GM19043 (cell line): Measurements from ENCODE around the gene MCOLN1.
A peak's percentile ranks its signal among the peaks of the same experiment; 100 is the strongest.
"Not testable (repeated sequence)": the region's sequence is repeated elsewhere in the genome, so short reads cannot be mapped to it uniquely, and the experiment has no call there.

Experiments used
- ATAC-seq: cut with Tn5 transposase; IDR thresholded peaks from one replicate; pipeline ENCODE4 v1.9.1; 2021; ENCODE audit warnings: low read depth; ENCODE audit not compliant: unreplicated experiment

The MCOLN1 gene

DNA sequence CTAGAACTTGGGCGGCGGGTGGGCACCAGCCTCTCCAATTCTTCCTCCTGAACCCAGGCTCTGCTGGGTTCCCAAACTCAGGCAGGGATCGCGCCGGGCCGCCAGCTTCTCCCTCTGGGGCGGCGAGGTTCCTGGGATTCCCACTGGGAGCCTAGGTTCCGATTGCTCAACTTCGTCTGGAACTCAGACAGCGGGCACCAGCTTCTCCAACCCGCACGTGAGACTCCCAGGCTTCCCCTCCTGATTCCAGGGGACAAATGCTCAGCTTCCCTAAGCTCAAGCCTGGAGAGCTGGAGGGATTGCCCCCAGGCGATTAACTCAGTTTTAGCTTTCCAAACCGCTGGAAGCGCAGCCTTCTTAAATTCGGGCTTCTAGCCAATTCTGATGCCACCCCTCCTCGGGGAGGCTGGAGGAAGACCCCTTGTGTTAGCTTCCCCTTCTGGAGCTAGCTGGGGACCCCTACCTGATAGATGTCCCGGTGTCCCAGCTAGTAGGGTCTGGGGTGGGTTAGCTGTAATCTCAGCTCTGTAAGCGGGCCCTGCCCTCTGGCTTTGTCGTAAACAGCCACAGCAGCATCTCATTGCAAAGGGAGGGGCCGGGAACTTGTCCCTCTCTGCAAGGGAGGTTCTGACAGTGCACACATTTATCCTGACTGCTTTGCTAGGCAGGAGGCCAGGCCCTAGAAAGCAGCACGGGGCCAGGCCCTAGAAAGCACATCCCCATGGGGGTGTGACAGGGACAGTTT lies 671 bp downstream of the MCOLN1 start:
- no peak for ATAC-seq

DNA sequence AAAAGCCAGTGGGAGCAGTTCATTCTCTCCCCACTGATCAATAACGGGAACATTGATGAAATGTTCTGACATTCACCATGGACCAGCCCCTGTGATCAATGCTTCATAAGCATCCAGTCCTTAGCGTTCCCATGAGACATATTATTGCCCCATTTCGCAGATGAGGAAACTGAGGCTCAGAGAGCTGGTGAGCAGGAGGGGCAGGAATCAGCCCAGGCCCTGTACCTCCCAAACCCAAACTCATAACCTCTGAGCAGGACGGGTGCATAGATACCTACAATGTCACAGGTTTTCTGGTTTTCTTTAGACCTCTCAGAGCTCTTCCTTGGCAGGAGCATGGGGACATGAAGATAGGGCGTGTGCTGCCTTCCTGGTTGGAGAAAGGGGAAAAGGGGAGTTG lies 2.1 kb downstream of the MCOLN1 start:
- no peak for ATAC-seq

DNA sequence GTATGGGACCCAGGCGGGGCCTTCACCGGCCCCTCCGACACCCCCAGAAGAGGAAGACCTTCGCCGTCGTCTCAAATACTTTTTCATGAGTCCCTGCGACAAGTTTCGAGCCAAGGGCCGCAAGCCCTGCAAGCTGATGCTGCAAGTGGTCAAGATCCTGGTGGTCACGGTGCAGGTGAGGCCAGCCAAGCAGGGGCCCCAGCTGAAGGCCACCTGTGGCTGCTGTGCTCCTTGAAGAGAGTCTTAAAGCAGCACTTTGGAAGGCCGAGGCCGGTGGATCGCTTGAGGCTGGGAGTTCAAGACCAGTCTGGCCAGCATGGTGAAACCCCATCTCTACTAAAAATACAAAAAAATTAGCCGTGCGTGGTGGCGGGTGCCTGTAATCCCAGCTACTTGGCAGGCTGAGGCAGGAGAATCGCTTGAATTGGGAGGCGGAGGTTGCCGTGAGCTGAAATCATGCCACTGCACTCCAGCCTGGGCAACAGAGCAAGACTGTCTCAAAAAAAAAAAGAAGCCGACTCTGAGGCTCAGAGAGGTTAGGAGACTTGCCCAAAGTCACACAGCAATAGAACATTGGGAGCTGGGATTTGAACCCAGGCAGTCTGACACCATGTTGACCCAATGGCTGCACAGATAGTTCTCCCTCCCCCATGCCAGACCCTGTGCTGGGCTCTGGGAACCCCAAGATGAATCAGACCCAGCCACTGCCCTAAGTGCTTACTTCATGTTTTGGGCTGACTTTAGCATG lies 2.7 kb downstream of the MCOLN1 start:
- ATAC-seq, result no peak

DNA sequence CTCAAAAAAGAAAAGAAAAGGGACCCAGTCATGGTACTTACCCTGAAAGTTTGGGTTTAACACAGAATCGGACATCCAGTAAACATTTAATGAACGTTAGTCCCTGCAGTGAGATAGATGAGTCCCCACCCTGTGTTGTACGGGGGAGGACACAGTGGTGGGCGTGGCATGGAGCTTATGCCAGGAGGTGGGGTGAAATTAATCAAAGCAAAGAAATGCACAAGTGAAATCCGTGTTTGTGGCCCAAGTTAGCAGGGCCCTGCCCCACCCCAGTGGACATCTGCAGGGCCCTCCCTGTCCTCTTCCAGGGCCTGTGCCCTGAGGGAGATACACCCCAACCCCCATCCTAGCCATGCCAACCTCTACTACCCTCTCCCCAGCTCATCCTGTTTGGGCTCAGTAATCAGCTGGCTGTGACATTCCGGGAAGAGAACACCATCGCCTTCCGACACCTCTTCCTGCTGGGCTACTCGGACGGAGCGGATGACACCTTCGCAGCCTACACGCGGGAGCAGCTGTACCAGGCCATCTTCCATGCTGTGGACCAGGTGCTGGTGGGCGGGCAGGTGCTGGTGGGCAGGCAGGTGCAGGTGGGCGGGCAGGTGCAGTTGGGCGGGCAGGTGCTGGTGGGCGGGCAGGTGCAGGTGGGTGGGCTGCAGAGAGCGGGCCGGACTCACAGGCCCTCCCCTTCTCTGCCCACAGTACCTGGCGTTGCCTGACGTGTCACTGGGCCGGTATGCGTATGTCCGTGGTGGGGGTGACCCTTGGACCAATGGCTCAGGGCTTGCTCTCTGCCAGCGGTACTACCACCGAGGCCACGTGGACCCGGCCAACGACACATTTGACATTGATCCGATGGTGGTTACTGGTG lies 3.9 kb downstream of the MCOLN1 start:
- no peak for ATAC-seq

DNA sequence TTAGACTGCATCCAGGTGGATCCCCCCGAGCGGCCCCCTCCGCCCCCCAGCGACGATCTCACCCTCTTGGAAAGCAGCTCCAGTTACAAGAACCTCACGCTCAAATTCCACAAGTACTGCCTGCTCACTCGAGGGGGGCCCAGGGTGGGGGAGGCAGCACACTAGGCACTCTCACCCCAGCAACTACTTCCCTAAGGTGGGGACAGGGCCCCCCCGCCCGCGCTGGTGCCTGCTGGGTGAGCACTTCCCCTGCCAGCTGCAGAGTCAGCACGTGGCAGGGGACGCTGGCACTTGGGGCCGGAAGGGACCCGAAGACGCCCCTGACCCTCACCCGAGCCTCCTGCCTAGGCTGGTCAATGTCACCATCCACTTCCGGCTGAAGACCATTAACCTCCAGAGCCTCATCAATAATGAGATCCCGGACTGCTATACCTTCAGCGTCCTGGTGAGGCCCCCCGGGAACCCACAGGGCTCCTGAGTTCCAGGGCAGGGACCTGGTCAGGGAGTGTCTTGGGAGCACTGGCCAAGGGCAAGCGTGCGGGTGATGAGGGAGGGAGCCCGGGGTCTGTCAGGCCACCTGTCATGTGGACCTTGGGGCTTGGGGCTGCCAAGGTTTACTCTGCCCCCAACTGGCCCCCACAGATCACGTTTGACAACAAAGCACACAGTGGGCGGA lies 5.2 kb downstream of the MCOLN1 start:
- ATAC-seq, result no peak

DNA sequence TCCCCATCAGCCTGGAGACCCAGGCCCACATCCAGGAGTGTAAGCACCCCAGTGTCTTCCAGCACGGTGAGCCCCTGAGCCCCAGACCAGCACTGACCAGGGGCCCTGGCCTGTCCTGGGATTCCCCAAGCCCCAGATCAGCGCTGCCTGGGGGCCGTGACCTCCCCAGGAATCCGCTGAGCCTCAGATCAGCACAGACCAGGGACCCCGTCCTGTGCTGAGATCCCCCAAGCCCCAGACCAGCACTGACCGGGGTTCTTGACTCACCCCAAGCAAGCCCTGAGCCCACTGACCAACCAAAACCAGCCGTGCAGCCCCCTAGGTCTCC lies 5.7 kb downstream of the MCOLN1 start:
- ATAC-seq, result no peak

DNA sequence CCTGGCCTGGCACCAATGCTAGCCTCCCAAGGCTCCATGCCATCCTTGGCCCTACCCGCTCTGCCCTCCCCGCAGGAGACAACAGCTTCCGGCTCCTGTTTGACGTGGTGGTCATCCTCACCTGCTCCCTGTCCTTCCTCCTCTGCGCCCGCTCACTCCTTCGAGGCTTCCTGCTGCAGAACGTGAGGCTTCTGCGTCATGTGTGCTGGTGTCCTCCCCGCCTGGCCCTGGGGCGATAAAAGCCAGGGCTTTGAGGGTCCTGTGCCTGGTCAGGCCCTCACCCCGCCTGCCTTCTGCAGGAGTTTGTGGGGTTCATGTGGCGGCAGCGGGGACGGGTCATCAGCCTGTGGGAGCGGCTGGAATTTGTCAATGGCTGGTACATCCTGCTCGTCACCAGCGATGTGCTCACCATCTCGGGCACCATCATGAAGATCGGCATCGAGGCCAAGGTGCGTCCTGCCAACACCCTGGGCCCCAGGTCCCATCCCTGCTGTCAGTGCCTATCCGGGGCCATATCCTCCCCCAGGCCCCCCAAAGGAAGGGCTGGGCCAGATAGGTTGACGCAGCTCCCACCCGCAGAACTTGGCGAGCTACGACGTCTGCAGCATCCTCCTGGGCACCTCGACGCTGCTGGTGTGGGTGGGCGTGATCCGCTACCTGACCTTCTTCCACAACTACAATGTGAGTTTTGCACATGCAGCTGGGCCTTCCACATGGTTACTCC lies 6.3 kb downstream of the MCOLN1 start:
- no peak for ATAC-seq

DNA sequence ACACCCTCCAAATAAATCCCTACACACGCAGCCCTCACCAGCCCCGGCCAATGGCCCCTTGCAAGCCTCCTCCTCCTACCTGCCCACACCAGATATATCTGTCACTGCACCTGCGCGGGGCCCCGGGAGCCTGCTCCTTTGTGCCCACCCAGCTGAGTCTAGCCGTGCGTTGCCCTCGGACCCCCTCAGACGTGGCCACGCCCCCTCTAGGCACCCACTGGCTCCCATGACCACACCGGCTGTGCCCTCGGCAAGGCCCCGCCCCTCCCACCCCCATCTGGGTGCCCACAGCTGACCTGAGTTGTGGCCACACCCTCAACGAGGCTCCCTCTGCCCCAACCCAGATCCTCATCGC lies 6.8 kb downstream of the MCOLN1 start:
- ATAC-seq, result no peak

DNA sequence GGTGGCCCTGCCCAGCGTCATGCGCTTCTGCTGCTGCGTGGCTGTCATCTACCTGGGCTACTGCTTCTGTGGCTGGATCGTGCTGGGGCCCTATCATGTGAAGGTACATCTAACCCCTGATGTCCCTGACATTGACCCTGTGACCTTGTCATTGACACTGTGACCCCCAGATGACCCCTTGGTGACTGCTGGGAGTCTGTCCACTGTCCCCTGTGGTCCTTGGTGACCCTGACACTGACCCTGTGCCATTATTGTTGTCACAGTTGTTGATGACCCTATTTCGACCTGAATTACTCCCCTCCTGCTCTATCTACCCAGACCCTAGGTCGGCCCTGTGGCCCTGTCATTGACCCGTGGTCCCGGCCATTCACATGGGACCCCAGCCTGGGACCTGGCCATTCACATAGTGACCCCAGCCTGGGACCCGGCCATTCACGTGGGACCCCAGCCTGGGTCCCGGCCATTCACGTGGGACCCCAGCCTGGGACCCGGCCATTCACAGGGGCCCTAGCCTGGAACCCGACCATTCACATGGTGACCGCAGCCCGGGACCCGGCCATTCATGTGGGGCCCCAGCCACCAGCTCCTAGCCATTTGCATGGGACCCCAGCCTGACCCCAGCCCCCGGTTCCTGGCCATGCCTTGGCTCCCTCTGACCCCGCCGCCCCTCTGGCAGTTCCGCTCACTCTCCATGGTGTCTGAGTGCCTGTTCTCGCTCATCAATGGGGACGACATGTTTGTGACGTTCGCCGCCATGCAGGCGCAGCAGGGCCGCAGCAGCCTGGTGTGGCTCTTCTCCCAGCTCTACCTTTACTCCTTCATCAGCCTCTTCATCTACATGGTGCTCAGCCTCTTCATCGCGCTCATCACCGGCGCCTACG lies 7.4 kb downstream of the MCOLN1 start:
- no peak for ATAC-seq

DNA sequence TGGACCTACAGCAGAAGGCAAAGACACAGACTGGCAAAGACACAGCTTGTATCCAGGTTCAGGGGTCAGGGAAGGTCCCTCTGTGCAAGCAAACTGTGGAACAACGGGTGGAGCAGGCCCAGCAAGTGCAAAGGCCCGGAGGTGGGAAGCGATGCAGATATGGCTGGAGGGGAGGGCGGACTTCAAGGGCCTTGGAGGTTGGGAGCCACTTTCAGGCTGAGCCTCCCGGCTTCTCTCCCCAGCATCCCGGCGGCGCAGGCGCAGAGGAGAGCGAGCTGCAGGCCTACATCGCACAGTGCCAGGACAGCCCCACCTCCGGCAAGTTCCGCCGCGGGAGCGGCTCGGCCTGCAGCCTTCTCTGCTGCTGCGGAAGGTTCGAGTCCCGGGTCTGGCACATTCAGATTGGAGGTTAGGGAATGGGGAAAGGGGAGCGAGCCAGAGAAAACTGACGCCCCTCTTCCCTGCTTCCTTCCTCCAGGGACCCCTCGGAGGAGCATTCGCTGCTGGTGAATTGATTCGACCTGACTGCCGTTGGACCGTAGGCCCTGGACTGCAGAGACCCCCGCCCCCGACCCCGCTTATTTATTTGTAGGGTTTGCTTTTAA lies 11.0 kb downstream of the MCOLN1 start:
- no peak for ATAC-seq

DNA sequence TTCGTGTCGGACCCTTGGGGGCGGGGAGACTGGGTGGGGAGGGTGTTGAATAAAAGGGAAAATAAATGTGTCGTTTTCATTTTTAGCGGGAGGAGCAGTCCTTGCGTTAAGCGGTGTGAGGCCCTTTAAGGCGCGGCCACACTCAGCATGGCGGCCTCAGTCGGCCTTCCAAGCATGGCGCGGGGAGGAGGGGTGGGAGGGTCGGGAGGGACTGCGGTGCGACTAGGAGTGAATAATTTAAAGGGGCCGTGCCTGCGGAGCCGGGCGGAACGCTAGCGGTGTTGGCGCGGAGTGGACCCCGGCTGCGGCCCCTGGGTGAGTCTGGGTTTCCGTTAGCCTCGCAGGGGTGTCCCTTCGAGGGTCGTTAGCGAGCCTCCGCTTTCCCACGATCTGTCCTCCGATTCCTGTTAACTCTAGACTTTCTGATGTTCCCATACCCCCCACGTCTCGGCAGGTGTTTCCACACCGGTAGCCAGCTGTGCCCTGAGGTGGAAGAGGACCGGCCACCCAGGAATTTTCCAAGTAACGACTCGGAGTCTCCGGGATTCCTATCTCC lies 11.6 kb downstream of the MCOLN1 start:
- no peak for ATAC-seq

DNA sequence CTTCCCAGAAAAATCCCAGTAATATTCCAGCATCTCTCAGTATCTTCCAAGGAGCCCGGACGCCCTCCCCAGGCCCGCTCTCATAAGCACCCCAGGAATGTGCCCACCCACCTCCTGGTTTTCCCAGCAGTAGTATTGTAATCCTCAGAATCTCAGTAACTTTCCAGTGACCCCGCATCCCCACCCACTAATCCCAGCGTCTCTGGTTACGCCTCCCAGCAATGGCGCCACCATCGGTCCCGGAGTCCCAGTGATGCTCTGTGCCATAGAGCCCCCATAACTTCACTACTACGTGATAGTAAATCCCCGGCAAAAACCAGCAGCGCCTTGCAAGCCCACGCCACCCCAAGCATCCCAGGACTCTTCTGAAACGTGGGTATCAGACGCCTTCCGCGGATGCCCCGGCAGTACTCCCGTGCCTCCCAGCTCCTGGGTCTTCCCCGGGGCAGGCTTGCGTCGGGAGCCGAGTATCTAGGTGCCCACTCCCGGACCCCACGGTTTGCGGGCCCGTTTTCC lies 12.2 kb downstream of the MCOLN1 start:
- ATAC-seq, result no peak

DNA sequence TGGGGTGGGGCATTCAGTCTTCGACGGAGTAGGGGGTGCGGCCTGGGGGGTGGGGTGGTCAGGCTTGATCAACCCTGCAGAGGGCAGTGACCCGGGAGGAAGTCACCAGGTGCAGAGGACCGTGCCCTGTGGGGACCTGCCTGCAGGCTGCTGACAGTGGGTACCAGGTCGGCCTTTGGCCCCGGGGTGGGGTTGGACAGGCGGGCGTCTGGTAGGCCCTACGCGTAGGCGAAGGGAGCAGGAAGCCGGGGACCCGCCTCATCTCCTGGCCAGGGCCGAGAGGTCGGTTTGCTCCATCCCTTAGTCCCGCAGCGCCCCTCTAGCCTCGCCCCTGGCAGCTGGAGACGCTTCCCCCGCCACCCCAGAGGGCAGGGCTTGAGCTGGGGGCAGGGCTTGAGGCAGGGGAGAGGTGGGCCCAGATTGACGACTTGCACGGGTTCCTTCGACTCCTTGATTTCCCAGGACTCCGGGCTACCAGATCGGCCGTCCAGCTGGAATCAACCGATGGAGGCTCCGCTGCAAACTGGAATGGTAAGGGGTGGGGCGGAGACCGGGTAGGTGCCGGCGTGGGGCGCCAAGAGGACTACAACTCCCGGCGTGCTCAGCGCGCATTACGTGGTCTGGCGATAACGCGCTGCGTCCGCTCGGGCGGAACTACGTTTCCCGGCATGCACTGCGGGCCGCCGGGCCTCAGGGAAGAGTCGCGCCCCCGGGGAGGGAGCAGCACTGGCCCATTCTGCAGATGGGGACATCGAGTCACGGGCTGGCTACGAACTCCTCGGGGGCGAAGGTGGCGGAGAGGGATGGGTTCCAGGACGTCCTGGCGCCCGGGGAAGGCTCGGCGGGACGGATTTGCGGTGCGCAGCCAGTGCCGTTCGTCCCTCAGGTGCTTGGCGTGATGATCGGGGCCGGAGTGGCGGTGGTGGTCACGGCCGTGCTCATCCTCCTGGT lies 12.9 kb downstream of the MCOLN1 start, which contains the start of gene PNPLA6:
Gene PNPLA6 (plus strand): TSS at position 671 of the 951 bp plus-strand sequence. CDS start 72 bp downstream, at position 743.
- peak; percentile 70 for ATAC-seq

DNA sequence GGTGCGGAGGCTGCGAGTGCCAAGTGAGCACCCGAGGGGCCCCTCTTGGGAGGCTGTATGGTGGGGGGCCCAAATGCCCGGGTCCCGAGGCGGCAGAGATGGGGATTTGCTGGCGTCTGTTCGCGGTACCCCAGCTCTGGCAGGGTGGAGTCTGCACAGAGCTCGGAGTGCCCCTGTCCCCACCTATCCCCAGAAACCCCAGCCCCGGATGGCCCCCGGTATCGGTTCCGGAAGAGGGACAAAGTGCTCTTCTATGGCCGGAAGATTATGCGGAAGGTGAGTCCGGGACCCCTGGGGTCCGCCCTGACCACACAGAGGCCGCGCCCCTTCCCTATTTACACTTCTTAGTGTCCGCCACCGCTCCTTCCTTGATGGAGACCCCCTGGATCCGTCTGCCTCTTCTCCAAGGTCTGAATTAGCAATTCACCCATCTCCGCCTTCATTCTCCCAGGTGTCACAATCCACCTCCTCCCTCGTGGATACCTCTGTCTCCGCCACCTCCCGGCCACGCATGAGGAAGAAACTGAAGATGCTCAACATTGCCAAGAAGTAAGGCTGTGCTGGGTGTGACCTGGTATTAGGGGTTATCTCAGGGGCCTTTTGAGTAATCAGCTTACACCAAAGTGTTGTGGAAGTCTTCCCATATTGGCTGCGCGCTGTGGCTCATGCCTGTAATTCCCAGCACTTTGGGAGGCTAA lies 13.7 kb downstream of the MCOLN1 start:
- no peak for ATAC-seq

DNA sequence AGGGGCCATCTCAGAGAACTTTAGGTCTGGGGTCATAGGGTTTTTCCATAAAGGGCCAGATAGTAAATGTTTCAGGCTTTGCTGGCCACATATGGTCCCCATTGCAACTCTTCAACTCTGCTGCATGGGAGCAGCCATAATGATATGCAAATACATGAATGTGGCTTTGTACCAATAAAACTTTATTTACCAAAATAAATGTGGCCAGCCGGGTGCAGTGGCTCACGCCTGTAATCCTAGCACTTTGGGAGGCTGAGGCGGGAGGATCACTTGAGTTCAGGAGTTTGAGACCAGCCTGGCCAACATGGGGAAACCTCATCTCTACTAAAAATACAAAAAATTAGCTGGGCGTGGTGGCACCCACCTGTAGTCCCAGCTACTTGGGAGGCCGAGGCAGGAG lies 16.6 kb downstream of the MCOLN1 start:
- not testable (repeated sequence) for ATAC-seq

DNA sequence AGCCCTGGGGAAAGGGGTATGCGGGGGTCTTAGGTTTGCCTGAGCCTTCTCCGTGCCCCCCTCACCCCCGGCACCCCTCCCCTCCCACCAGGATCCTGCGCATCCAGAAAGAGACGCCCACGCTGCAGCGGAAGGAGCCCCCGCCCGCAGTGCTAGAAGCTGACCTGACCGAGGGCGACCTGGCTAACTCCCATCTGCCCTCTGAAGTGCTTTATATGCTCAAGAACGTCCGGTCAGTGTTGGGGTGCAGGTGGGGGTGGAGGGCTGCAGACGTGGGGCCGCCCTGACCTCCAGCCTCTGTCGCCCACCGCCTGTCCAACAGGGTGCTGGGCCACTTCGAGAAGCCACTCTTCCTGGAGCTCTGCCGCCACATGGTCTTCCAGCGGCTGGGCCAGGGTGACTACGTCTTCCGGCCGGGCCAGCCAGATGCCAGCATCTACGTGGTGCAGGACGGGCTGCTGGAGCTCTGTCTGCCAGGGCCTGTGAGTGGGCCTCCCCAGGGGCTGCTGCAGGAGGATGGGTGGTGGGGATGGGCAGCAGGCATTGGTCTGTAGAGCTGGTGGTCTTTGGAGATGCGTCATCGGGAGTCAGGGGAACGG lies 17.5 kb downstream of the MCOLN1 start:
- no peak for ATAC-seq
